Activated CD4-positive, alpha-beta T cell treated with anti-CD3 and anti-CD28 coated beads for 24 hours (primary cell): ENCODE results near the gene ELK3.

ENCODE experiments used
- DNase-seq, 2 donors: peaks; one replicate each; pipeline ENCODE4 v3.0.0-alpha.2; 2020; ENCODE audit warnings: low read depth in 2 of 2

ELK3 gene

GRCh38 chr12:96234591-96235483 is 40.7 kb downstream of the ELK3 start:
- no peak for DNase-seq

- DNase-seq = no peak
Measured at GRCh38 chr12:96235484-96235826, 41.3 kb downstream of the ELK3 start.

GRCh38 chr12:96236221-96236822 is 42.1 kb downstream of the ELK3 start:
- no peak for DNase-seq

- DNase-seq = no peak
Measured at GRCh38 chr12:96237035-96237434, 42.9 kb downstream of the ELK3 start.

GRCh38 chr12:96237465-96238077 is 43.4 kb downstream of the ELK3 start:
- peak; percentile 25 to 28 for DNase-seq

GRCh38 chr12:96238336-96239047 is 44.3 kb downstream of the ELK3 start:
- DNase-seq = no peak

GRCh38 chr12:96239711-96240635 is 45.8 kb downstream of the ELK3 start:
- no peak for DNase-seq

- DNase-seq = no peak
Measured at GRCh38 chr12:96240656-96241055, 46.5 kb downstream of the ELK3 start.

- DNase-seq = no peak
Measured at GRCh38 chr12:96241431-96241830, 47.3 kb downstream of the ELK3 start.

GRCh38 chr12:96241846-96242256 is 47.7 kb downstream of the ELK3 start:
- DNase-seq = peak in 1 of 2 donors; percentile 11

- no peak for DNase-seq
Measured at GRCh38 chr12:96242597-96242996, 48.4 kb downstream of the ELK3 start.

- no peak for DNase-seq
Measured at GRCh38 chr12:96244826-96245225, 50.7 kb downstream of the ELK3 start.

- DNase-seq = no peak
Measured at GRCh38 chr12:96246926-96247505, 52.8 kb downstream of the ELK3 start.

- no peak for DNase-seq
Measured at GRCh38 chr12:96247563-96247962, 53.4 kb downstream of the ELK3 start.

GRCh38 chr12:96248136-96248931 is 54.2 kb downstream of the ELK3 start:
- no peak for DNase-seq

GRCh38 chr12:96249196-96250118 is 55.3 kb downstream of the ELK3 start:
- no peak for DNase-seq

GRCh38 chr12:96250119-96250685 is 56.0 kb downstream of the ELK3 start:
- DNase-seq = no peak

- no peak for DNase-seq
Measured at GRCh38 chr12:96255077-96255476, 60.9 kb downstream of the ELK3 start.
